A172 (cell line): Measurements from ENCODE around the gene HES4. TPM values are rescaled to one million over a fixed set of nuclear protein-coding genes. Genes with fewer than 3 reads are reported as not detected.
"Not testable (repeated sequence)": the region's sequence is repeated elsewhere in the genome, so short reads cannot be mapped to it uniquely, and the experiment has no call there.

Source experiments
- DNase-seq: peaks from one replicate; pipeline ENCODE4 v3.0.0-alpha.2; 2015; ENCODE audit warnings: low spot score
- total RNA-seq: library from RNA; depleted of rRNA; stranded (reverse); fragments of >200 nt; shearing (Covaris generic); gene quantifications from 2 replicates; pipeline ENCODE4 v1.2.3, GENCODE V29; 2014

Gene HES4
- total RNA-seq, 1 experiment from 2014 or later = 10.0 TPM

DNA sequence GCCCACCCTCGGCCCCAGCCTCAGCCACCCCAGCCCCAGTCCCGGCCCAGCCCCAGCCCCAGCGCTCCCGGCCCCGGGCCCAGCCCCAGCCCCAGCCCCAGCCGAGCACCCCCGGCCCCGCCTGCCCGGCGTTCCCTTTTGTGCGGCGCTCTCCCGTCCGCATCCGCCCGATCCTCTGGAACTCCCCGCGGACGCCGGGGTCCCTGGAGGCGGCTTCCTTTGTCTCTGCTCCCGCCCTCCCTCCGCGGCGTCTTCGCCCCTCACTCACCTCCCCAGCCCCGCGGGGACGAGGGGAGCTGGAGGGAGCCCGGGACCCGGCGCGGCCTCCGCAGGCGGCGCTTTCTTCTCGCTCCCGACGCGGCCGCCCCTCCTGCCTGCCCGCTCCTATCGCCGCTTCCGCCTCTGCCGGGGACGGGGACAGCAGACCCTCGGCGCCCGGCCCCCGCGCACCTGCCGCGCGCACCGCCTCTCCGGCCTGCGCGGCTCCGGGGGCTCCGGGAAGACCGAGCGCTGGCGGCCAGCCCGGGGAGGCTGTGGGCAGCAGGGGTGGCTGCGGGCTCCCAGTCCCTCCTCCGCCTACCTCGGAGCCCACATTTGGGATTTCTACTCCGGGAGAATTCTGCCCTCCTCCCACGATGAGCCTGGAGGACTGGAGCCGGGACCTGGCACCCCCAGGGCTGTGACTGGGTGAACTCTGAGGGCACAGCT lies 34.0 kb upstream of the HES4 start:
- no peak for DNase-seq

DNA sequence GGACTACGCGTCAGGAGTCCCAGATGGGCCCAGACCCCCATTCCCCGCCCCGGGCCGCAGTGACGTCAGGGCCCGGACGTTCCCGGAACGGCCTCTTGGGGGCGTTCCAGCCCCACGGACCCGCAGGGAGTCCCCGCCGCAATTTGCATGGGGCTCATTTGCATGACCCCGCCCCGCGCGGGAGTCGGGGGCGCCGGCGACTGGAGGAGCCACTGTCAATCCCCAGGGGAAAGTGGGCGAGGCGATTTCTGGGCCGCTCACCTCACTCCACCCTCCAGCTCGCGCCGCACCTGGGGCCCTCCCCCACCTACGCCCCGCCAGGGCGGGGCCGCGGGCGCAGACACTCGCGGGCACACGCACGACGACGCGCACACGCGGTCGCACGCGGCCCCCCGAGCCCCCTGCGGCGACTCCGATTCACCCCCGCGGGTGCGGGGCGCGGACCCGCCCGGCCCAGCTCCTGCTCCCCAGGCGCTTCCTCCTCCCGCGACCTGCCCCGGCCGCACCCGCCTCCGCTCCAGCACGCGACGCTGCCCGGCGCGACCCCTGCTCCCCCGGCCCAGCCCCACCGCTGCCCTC lies 33.2 kb upstream of the HES4 start:
- no peak for DNase-seq

DNA sequence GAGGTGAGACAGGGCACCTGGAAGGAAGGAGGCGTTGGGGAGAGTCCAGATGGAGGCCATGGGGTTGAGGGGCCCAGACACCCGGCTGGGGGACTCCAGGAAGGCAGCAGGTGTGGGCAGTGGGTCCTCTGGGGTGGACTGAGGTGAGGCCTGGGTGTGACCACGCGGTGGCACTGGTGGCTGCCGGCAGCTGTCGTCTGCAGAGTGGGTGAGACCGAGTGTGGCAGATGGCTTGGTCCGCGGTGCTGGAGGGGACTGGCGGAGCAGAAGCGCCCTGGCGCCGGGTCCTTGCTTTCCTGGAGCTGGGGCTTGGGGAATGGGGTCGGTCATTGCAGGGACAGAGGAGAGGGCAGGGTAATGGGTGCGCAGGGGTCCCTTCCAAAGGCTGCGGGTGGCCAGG lies 32.5 kb upstream of the HES4 start:
- no peak for DNase-seq

DNA sequence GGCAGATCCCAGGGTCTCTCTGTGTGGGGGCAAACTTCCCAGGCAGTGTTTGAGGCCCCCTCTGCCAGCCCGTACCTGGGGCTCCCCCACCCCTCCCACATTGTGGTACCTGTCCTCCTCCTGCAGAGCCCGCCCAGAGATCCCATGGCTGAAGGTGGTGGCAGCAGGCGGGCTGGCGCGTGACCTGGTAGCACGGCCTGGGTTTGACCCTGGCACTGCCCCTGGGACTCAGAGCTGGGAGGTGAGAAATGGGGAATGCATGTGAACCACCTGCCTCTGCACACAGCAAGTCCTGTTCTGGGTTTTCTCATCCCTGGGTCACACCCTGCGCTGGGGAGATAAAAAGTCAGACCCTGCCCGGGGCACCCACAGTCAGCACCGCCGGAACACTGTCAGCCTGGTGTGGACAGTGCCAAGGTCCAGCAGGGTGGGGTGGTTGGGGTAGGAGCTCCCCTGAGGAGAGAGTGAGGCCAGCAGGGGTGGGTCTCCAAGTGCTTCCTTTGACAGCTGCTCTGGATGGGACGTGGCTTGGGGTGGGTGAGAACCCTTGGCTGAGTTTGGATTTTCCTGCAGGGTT lies 31.9 kb upstream of the HES4 start:
- no peak for DNase-seq

DNA sequence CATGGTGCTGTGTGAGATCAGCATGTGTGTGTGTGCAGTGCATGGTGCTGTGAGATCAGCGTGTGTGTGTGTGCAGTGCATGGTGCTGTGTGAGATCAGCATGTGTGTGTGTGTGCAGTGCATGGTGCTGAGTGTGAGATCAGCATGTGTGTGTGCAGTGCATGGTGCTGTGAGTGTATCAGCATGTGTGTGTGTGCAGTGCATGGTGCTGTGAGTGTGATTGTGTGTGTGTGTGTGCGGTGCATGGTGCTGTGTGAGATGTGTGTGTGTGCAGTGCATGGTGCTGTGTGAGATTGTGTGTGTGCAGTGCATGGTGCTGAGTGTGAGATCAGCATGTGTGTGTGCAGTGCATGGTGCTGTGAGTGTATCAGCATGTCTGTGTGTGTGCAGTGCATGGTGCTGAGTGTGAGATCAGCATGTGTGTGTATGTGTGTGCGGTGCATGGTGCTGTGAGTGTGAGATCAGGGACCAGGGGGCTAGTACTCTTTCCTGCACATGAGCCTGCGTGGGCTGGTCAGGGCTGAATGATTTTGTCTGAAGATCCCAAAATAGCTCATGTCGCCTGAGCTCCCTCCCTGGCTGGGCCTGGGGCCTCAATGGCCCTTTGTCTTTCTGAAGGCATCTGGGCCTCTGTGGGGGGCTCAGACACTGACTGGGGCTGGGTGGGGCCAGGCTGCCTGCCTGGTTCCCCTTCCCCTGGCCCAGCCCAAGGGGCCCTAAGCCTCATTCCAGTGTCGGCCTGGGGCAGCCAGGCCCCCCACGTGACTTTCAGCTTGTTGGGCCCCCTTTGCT lies 31.2 kb upstream of the HES4 start:
- not testable (repeated sequence) for DNase-seq

DNA sequence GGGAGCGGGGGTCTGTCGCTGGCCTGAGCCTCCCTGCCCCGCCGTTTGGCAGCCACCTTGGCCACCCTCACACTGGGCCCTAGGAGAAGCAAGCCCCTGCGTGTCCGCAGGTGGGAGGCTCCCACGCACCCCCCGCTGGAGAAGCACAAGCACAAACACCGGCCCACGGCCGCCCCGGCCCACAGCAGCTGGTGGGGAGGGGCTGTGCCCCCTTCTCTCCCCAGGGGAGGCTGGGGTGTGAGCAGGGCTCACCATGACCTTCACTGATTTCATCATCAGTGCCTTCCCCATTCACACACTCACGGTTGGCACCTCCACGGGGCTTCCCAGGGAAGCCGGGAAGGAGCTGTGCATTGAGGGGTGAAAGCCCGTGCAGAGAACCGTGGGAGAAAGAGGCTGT lies 27.9 kb upstream of the HES4 start:
- DNase-seq = no peak

DNA sequence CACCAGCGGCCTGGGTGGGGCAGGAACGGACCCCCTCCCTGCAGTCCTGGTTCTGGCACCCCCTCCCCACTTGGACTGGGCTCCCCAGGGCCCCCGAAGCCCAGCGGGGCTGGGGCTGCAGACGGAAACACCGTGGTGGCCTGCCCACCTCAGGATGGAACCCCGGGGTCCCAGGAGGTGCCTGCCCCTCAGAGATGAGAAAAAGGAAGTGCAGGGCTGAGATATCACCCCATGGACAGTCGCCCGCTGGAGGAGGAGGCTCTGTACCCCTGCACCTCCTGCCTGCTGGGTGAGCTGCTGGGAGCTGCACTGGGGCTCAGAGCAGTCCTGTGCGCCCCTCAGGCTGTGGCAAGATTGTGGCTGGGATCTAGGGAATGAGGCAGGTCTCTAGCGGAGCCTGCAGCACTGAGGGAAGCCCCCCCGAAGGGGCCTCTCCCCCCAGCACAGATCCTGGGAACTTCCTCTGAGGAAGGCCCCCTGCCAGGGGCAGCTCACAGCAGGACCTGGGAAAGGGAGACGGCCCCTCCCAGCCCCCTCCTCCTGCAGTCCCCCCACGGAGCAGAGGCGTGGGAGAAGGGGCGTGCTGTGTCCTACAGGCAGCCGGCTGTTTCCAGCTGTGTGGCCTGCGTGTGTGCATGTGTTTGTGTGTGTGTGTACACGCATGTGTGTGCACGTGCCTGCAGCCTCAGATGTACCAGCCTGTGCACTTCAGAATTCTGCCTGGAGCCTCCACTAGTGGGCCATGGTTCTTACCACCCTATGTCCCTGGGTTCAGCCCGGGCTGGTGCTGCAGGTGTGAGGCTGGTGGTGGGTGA lies 26.9 kb upstream of the HES4 start:
- DNase-seq = no peak

DNA sequence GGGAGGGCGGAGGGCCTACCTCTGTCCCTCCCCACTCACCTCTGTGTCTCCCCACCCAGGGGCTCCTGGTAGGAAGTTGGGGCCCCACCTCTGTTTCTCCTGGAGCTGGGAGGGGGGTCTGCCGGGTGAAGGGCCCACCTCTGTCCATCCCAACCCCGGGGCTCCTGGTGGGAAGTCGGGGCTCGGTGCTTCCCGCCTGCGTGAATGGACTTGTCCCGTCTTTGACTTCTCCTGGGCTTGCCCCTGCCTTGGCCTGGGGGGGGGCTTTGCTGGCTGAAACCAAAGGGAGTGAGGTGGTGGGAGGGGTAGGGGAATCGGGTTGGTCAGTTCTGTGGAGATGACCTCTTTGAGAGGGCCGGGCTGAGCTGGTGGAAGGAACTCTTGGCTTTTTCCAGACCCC lies 25.8 kb upstream of the HES4 start:
- DNase-seq = no peak

DNA sequence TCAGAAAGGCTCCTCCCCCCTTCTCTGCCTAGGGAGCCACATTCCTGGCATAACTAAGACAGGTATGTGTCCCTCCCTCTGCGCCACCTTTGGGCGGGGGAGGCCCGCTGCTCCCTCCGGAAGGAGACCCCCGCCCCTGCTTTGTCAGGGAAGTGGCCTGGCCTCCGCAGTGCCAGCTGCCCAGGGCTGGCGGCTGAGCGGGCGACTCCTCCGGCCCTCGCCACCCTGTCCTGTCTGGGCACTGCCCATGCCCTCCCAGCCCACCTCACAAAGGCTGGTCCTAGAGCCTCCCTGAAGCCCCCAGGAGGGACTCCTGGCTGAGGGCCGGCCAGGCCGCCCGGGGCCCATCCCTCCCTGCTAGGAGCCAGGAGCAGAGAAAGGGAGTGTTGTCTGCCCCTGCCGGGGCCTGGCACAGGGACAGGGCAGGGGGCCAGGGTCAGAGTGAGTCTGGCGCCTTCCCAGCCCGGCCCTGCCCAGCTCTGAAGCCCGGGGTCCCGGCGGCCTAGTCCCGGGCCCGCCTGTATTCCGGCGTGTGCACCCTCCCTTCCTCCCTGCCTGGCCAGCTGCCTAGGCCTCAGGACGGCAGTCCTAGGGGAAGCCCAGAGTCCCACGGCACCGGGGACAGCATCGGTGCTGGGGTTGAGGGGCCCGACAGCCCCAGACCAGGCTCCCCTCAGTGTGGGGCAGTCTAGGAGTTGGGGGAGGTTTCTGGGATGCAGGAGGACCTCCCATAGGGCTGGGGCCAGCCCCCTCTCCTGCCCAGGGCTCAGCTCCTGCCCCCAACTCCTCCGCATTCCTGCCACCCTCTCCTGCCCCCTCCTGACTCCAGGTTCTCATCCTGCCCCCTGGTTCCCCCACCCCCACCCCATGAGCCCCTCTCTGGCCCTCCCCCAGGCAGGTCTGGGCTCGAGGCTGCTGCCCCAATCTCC lies 25.1 kb upstream of the HES4 start:
- DNase-seq = peak; percentile 70

DNA sequence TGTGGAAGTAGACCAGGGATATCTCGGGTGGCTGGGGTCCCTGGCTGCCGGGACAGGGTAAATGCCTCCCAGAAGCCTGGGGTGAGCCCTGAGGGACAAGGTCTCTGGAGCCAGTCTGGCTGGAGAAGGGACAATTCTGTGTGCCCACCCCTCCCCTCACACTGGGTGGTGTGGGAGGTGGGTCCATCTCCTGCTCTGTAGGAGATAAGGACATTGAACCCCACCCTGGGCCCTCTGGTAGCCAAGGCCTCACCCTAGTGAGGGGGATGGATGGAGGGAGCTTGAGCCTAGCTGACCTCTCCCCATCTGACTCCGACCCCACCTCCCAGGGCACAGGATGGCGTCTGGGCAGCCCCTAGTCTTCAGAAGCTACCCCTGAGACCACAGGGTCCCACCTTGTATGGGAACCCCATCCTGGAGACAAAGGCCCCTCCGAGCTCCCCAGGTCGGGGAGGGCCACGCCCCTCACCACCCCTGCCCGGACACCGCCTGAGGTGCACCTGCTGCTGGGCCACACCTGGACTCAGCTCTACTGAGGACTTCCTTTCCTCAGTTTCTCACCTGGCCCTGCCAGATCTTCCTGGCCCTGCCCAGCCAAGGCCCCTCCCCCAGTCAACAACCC lies 24.4 kb upstream of the HES4 start:
- DNase-seq = no peak

DNA sequence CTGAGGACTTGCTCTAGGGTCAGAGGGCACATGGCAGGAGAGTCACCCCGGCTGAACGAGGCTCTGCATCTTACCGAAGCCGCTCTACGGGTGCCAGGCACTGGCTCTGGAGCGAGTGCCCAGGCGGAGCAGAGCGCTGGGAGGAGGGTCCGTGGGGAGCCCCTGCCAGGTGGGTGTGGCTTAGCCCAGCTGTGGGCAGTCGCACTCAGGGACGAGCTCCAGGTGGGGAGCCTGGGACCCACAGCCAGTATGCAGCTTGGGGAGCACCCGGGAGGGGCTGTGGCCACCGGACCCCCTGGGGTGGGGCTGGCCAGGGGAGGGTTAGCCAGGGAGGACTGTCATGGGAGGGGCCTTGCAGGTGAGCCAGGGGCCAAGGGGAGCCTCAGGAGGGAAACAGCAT lies 23.8 kb upstream of the HES4 start:
- no peak for DNase-seq

DNA sequence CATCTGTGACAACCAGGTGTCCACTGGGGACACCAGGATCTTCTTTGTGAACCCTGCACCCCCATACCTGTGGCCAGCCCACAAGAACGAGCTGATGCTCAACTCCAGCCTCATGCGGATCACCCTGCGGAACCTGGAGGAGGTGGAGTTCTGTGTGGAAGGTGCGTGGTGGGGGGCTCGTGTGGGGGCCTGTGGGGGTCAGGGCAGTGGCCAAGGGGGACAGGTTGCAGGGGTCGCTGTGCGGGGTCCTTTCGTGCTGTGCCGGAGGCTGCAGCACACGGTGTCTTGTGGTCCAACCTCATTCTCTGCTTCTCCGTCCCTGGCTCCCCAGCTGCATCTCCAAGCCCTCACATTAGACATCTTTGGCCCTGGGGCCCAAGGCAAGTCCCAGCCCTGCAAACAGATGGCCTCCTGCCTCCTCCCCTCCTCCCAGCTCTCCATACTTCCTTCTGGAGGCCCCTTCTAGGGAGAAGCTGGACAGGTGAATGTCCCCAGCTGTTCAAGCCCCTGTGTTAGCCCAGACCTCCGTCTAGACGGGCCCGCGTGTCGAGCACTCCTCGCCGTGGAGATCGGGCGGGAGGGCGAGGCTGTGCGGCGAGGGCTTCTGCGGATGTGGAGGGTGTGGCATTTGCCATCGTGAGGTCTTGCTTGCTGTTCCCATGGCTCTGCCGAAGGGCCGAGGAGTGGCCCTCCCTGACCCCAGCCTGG lies 22.6 kb upstream of the HES4 start:
- DNase-seq = no peak

DNA sequence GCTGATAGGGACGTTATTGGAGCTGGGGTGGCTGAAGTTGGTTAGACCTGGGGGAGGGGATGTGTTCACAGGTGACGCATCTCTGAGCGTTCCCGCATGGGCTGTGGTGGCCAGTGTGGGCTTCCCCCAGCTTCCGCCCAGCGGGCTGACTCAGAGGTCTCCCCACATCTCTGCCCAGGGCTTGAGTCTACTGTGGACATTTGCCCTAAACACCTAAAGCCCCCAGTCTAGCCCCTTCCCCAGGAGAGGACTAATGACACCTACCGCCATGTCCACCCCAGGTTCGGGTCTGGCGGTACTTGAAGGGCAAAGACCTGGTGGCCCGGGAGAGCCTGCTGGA lies 22.0 kb upstream of the HES4 start:
- peak; percentile 85 for DNase-seq

DNA sequence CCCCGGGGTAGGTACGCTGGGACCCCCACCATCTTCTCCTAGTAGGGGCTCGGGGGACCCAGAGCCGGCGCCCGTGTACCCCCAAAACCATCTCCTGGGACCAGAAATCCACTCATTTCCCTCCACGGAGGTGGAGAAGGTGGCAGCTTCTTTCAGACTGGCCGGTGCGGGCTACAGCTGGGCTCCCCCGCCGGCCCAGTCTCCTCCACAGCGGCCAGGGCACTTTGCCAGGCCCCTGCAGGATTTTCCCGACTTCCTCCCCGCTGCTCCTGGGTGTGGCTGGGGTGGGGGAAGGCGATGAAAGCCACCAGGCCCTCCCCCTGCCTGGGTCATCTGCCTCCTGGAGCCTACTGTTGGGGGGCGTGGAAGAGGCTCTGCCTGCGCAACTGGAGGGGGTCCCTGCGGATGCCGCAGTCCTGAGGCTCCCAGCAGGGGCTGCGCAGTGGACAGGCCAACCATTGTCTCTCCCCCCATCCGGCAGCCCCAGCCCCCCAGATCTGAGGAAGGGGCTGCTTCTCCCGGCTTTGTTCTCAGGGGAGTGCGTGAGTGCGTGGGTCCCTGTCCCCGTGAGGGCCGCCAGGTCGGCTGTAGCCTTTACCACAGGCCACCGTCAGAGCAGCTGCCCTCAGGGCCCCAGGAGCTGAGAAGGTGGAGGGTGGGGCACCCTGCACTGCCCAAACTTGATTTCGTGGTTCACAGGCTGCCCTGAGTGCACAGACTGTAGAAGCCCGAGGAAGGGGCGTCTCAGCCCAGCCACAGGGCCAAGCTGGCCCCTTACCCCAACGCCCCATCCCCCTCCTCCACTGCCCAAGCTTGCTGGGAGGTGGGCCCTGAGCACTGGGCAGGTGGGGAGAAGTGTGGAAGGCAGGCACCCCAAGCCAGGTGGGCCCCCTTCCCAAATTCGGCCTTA lies 21.4 kb upstream of the HES4 start:
- peak; percentile 80 for DNase-seq

DNA sequence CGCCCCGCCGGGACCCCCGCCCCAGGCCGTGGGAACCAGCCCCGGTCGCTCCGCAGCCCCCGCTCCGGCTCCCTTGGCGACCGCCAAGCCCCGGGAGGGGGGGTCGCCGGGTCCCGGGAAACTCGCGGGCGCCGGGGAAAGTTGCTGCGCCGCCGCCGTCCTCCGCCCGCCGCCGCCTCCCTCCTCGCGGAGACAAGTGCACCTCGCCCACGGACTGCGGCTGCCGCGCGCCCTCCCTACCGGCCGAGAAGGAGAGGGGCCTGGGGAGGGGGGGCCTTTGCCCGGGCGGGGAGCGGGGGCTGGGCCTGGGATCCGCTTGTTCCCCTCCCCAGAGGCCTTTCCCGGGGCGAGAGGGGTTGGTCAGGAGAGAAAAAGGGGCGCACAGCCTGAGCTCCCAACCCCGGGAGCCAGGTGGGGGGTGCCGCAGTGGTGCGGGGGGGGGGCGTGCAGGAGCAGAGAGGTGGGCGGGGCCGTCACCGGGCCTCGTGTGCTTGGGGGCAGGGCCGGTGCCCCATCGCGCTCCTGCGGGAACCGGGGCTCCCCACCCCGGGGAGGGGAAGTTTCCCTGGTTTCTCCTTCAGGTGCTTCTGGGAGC lies 20.6 kb upstream of the HES4 start:
- DNase-seq = no peak

DNA sequence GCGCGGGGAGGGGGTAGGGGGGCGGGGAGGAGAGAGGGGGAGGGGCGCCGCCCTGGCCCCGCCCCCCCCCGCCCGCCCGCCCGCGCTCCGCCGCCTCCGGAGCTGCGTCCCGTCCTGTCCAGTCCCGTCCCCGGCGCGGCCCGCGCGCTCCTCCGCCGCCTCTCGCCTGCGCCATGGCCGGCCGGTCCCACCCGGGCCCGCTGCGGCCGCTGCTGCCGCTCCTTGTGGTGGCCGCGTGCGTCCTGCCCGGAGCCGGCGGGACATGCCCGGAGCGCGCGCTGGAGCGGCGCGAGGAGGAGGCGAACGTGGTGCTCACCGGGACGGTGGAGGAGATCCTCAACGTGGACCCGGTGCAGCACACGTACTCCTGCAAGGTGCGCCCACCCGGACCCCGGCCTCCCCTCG lies 20.1 kb upstream of the HES4 start, which contains the start of gene AGRN:
Gene AGRN (plus strand): TSS at position 121 of the 405 bp plus-strand sequence. CDS start 53 bp downstream, at position 174.
- no peak for DNase-seq

DNA sequence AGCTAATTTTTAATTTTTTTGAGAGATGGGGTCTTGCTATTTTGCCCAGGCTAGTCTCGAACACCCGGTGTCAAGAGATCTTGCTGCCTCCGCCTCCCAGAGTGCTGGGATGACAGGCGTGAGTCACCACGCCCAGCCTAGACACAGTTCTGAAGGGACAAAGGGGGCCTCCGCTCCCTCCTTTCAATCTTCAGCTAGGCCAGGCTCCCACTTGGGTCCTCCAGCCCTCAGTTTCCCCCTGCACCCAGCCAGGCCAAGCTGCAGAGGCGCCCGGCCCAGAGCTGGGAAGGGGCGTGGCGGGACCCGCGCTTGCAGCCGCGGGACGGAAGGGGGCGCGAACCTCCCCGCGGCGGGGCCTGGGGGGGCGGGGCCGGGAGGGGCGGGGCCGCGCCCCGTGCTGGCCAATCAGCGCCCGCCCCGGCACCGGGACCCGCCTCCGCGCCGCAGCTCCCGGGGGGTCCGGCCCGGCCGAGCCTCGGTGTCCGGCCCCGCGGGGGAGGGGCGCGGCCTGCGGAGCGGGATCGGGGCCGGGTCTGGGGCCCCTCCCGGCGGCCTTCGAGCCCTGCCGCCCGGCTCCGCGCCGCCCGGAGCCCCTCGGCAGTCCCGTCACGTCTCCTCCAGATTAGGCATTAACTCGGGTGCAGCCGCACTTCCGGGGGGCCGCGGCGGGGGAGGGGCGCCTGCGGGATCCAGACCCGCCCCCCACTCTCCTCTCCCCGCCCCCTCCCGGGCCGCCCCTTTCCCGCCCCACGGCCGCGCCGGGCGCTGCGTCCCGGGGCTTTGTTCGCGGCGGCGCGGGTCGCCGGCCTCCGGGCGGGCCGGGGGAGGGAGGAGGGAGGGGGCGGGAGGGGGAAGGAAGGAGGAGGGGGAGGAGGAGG lies 19.5 kb upstream of the HES4 start:
- DNase-seq = peak; percentile 40
